GM12878 (cell line): ENCODE measurements around the gene SORL1. TPM values are rescaled to one million over a fixed set of nuclear protein-coding genes. Genes with fewer than 3 reads are reported as not detected.

ENCODE experiments used
- ATAC-seq: fragments of 200-7000 bp; cut with Tn5 transposase; 3 replicates; pipeline ENCODE4 v1.9.1; 2020; ENCODE audit warnings: mild to moderate bottlenecking, moderate library complexity
- BruUV-seq: library from RNA; stranded (reverse); fragments of 400-500 nt; replicated peaks from 2 replicates; lab custom pipeline; 2021; lab: Mats Ljungman, UMichigan
- CTCF ChIA-PET: fragments of 300-600 bp; sonication (Branson Sonifier 250); formaldehyde crosslinking; extraction: SDS; loops from one replicate; lab custom pipeline; 2021; ENCODE audit warnings: inconsistent platforms; lab: Yijun Ruan, JAX
- POLR2A ChIA-PET: fragments of 350-600 bp; formaldehyde crosslinking; extraction: SDS; loops from one replicate; lab custom pipeline; 2021; ENCODE audit warnings: inconsistent platforms; lab: Charles Lee
- RAD21 ChIA-PET: fragments of 300-600 bp; sonication (Branson Sonifier 250); formaldehyde crosslinking; loops from one replicate; lab custom pipeline; 2023; ENCODE audit warnings: antibody characterized with exemption; ENCODE audit not compliant: unreplicated experiment; lab: Charles Lee
- SMC1A ChIA-PET: fragments of 300-600 bp; sonication (Branson Sonifier 250); formaldehyde crosslinking; loops from one replicate; lab custom pipeline; 2023; ENCODE audit not compliant: unreplicated experiment, uncharacterized antibody; lab: Charles Lee
- DNase-seq: peaks from one replicate; pipeline ENCODE4 v3.0.0-alpha.2; 2011; ENCODE audit warnings: low read depth, low spot score
- FAIRE-seq: peaks from 3 replicates; lab custom pipeline; 2011; peaks lifted over from hg19 to GRCh38; lab: Jason Lieb, UNC
- H2AFZ ChIP-seq: 2 replicates; pipeline ENCODE4 v1.6.0; 2011; ENCODE audit warnings: low read depth, low read length, control low read depth; ENCODE audit not compliant: control insufficient read depth
- H3K27ac ChIP-seq: 2 replicates; pipeline ENCODE4 v1.5.1; 2011; ENCODE audit warnings: control low read depth; ENCODE audit not compliant: control insufficient read depth, insufficient read depth
- H3K27me3 ChIP-seq, 2 experiments: replicated peaks in 1 of 2; 2 replicates each; pipeline versions ENCODE4 v1.6.0 to v1.6.1; 2011; ENCODE audit warnings: low read length in 1 of 2; ENCODE audit not compliant: control insufficient read depth in 2 of 2, insufficient read depth in 2 of 2
- H3K36me3 ChIP-seq, 2 experiments: 2 replicates each; pipeline ENCODE4 v1.5.1; 2011; ENCODE audit warnings: low read length in 1 of 2; ENCODE audit not compliant: control insufficient read depth in 2 of 2, insufficient read depth in 2 of 2
- H3K4me1 ChIP-seq: 2 replicates; pipeline ENCODE4 v1.6.1; 2011; ENCODE audit warnings: mild to moderate bottlenecking, low read length, moderate library complexity, mixed read lengths; ENCODE audit not compliant: control insufficient read depth, insufficient read depth
- H3K4me2 ChIP-seq: 2 replicates; pipeline ENCODE4 v1.6.0; 2011; ENCODE audit warnings: control low read depth; ENCODE audit not compliant: control insufficient read depth, insufficient read depth
- H3K4me3 ChIP-seq: fragments of 200-600 bp; sonication (generic); 2 replicates; pipeline ENCODE4 v1.5.1; 2016
- H3K79me2 ChIP-seq: 2 replicates; pipeline ENCODE4 v1.6.0; 2011; ENCODE audit warnings: low read length; ENCODE audit not compliant: control insufficient read depth, insufficient read depth
- H3K9ac ChIP-seq: 2 replicates; pipeline ENCODE4 v1.8.0; 2011; ENCODE audit warnings: low read length, control low read depth, mixed read lengths; ENCODE audit not compliant: control insufficient read depth, insufficient read depth
- H3K9me3 ChIP-seq: replicated peaks from 3 replicates; pipeline ENCODE4 v1.5.1; 2011; ENCODE audit warnings: mild to moderate bottlenecking, low read length; ENCODE audit not compliant: control insufficient read depth, insufficient read depth
- H4K20me1 ChIP-seq: 2 replicates; pipeline ENCODE4 v1.6.0; 2011; ENCODE audit not compliant: control insufficient read depth, insufficient read depth
- DPF2 ChIP-seq: fragments of 450-650 bp; IDR thresholded peaks from 2 replicates; pipeline ENCODE4 v1.6.1; 2017; ENCODE audit warnings: mild to moderate bottlenecking
- GABPA ChIP-seq: IDR thresholded peaks from 2 replicates; pipeline ENCODE4 v1.6.1; 2014; ENCODE audit warnings: antibody characterized with exemption, low read depth, mild to moderate bottlenecking, inconsistent platforms
- MTA2 ChIP-seq: fragments of 450-650 bp; IDR thresholded peaks from 2 replicates; pipeline ENCODE4 v1.6.1; 2016; ENCODE audit warnings: low read depth, mild to moderate bottlenecking, moderate library complexity
- NFYA ChIP-seq: IDR thresholded peaks from 2 replicates; pipeline ENCODE4 v1.6.1; 2011; ENCODE audit warnings: low read depth, mild to moderate bottlenecking, low read length, improper control_type of control experiment, borderline replicate concordance
- PML ChIP-seq: IDR thresholded peaks from 2 replicates; pipeline ENCODE4 v1.6.1; 2012; ENCODE audit warnings: low read length, inconsistent platforms
- RAD21 ChIP-seq: IDR thresholded peaks from 2 replicates; pipeline ENCODE4 v1.6.1; 2011; ENCODE audit warnings: mild to moderate bottlenecking, low read depth, low read length, moderate library complexity; ENCODE audit not compliant: insufficient read depth
- SIN3A ChIP-seq: IDR thresholded peaks from 2 replicates; pipeline ENCODE4 v1.6.1; 2012; ENCODE audit warnings: low read depth, low read length, improper control_type of control experiment
- ZZZ3 ChIP-seq: IDR thresholded peaks from 2 replicates; pipeline ENCODE4 v1.6.1; 2011; ENCODE audit warnings: low read depth; ENCODE audit not compliant: control insufficient read depth, insufficient read length
- WGBS: methylation state at CpG from one replicate; pipeline ENCODE4 v1.1.6; 2016; ENCODE audit warnings: low lambda C conversion rate; ENCODE audit not compliant: insufficient replicate concordance, insufficient coverage; ENCODE audit errors: missing lambda C conversion rate; 5-methylcytosine and 5-hydroxymethylcytosine counted together
- in situ Hi-C: fragments of 300-500 bp; cut with MboI; formaldehyde crosslinking; loops from 9 replicates; pipeline ENCODE4 v1.14.3; 2018; ENCODE audit warnings: mixed read lengths
- intact Hi-C: fragments of 100-400 bp; cut with micrococcal nuclease; formaldehyde crosslinking; loops from one replicate; pipeline ENCODE4 v1.14.2; 2022; ENCODE audit not compliant: unreplicated experiment
- polyA plus RNA-seq, 11 experiments: library from polyadenylated mRNA; depleted of rRNA in 4 of 11; unstranded in 6 of 11; stranded (reverse) in 5 of 11; fragments of >200 nt; fragmentation: Nextera tagmentation in 4 of 11; fragmentation: Illumina TruSeq in 1 of 11; extraction: Ambion mirVana in 4 of 11; extraction: Trizol in 1 of 11; gene quantifications; 1 replicate in 1 of 11; 2 replicates in 10 of 11; pipeline versions ENCODE4 v1.2.1 to v1.2.3, GENCODE V29; 2011 to 2016; ENCODE audit warnings: inconsistent platforms in 2 of 11, missing spikeins in 2 of 11, low read depth in 1 of 11
- total RNA-seq, 4 experiments: library from RNA; depleted of rRNA in 3 of 4; stranded (reverse); fragments of >200 nt in 3 of 4; fragmentation: Illumina TruSeq in 1 of 4; extraction: Trizol in 1 of 4; gene quantifications; 2 replicates each; pipeline versions ENCODE4 v1.2.1 to v1.2.3, GENCODE V29; 2013 to 2021
- TF ChIP-seq, protein P1 (sequence below): fragments of 450-650 bp; IDR thresholded peaks from 2 replicates; pipeline ENCODE4 v1.6.1; 2017; ENCODE audit warnings: mild to moderate bottlenecking, moderate library complexity
- TF ChIP-seq, protein P2 (sequence below): IDR thresholded peaks from 2 replicates; pipeline ENCODE4 v1.6.1; 2012; ENCODE audit warnings: low read depth, low read length, improper control_type of control experiment
- TF ChIP-seq, protein P3 (sequence below): fragments of 450-650 bp; IDR thresholded peaks from 2 replicates; pipeline ENCODE4 v1.6.1; 2016; ENCODE audit warnings: mild to moderate bottlenecking
- TF ChIP-seq, protein P4 (sequence below): IDR thresholded peaks from 2 replicates; pipeline ENCODE4 v1.6.1; 2012; ENCODE audit warnings: low read depth, low read length, improper control_type of control experiment

The SORL1 gene
- total and polyA plus RNA-seq, 10 of the 15 experiments (the other 5 are each of a cell fraction or from before 2014, with no cell fraction given): 20.2 to 107 (median 59.9) TPM

DNA sequence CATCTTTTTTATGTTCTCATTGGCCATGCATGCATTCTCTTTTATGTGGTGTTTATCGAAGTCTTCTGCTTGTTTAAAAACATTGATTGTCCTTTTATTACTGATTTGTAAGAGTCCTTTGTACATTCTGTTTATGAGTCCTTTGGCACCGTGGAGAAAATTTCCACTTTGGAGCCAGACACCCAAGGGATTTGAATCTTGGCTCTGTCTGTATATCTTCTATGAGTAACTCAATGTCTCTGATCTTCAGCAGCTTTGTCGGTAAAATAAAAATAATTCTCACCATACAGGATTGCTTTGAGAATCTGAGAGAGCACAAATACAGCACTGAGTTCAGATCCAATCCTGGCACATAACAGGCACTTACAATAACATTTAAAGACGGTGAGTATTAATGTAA lies 12.8 kb upstream of the SORL1 start:
- Histone ChIP-seq H2AFZ (no peak overlapping the region), H3K4me3 (no peak overlapping the region), H3K27ac (no peak overlapping the region), H3K36me3 (no peaks in the 10 kb centered on the region), H4K20me1 (no peaks in the 10 kb centered on the region), H3K4me2 (no peak overlapping the region), H3K9me3 (no peaks in the 10 kb centered on the region), H3K9ac (no peak overlapping the region), H3K27me3 (no peaks in the 10 kb centered on the region), H3K4me1 (no peaks in the 10 kb centered on the region; the same call in 1 of the 2 replicates), H3K79me2 (no peaks in the 10 kb centered on the region)
- ChIA-PET POLR2A (no interaction called here), SMC1A (interaction anchor here (1.8 to 14.0 kb wide), 2 partner anchors 11 to 22 kb away, joined by 6 to 266 read pairs; no protein-coding TSS in a partner anchor), CTCF (interaction anchor here (1.0 kb wide), 1 partner anchor 7 kb away, joined by 3 read pairs; no protein-coding TSS in a partner anchor), RAD21 (no interaction called here)
- in situ Hi-C loops: no loop called here
- intact Hi-C loops: no loop called here
- WGBS: 98% methylated on average over 4 of the region's 4 CpGs
- FAIRE-seq (no peak), ATAC-seq (no peak), DNase-seq (no peak)
- no TSS peak for BruUV-seq
- TF ChIP-seq, protein P1, sequence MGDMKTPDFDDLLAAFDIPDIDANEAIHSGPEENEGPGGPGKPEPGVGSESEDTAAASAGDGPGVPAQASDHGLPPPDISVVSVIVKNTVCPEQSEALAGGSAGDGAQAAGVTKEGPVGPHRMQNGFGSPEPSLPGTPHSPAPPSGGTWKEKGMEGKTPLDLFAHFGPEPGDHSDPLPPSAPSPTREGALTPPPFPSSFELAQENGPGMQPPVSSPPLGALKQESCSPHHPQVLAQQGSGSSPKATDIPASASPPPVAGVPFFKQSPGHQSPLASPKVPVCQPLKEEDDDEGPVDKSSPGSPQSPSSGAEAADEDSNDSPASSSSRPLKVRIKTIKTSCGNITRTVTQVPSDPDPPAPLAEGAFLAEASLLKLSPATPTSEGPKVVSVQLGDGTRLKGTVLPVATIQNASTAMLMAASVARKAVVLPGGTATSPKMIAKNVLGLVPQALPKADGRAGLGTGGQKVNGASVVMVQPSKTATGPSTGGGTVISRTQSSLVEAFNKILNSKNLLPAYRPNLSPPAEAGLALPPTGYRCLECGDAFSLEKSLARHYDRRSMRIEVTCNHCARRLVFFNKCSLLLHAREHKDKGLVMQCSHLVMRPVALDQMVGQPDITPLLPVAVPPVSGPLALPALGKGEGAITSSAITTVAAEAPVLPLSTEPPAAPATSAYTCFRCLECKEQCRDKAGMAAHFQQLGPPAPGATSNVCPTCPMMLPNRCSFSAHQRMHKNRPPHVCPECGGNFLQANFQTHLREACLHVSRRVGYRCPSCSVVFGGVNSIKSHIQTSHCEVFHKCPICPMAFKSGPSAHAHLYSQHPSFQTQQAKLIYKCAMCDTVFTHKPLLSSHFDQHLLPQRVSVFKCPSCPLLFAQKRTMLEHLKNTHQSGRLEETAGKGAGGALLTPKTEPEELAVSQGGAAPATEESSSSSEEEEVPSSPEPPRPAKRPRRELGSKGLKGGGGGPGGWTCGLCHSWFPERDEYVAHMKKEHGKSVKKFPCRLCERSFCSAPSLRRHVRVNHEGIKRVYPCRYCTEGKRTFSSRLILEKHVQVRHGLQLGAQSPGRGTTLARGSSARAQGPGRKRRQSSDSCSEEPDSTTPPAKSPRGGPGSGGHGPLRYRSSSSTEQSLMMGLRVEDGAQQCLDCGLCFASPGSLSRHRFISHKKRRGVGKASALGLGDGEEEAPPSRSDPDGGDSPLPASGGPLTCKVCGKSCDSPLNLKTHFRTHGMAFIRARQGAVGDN: no peak
- no peak for TF ChIP-seq SIN3A

DNA sequence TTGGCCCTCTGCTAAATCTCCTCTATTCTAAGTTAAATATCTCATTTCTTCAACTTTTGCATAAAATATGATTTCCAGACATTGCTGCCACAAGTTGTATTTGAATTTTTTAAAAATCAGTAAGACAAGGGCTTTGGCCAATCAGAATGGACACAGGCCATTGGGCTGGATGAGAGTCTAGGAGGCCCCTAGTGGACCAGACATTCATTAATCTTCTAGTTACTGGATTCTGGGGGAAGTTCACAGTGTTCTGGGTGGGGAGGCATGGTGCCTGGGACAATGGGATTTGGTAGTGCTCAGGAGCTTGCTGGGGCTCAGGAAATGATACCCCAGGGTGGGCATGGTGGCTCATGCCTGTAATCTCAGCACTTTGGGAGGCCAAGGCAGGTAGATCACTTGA lies 12.4 kb upstream of the SORL1 start:
- DNase-seq (no peak), ATAC-seq (no peak), FAIRE-seq (no peak)
- RAD21 ChIA-PET: no interaction called here
- Histone ChIP-seq H3K27me3 (no peaks in the 10 kb centered on the region), H3K9ac (no peak overlapping the region), H4K20me1 (no peaks in the 10 kb centered on the region), H3K4me3 (no peak overlapping the region), H3K79me2 (no peaks in the 10 kb centered on the region), H3K4me2 (no peak overlapping the region), H3K4me1 (no peaks in the 10 kb centered on the region; the same call in 1 of the 2 replicates), H3K9me3 (no peaks in the 10 kb centered on the region), H3K36me3 (no peaks in the 10 kb centered on the region), H3K27ac (no peak overlapping the region), H2AFZ (no peak overlapping the region)
- no TSS peak for BruUV-seq
- in situ Hi-C loops: no loop called here
- POLR2A ChIA-PET: no interaction called here
- SMC1A ChIA-PET: interaction anchor here (1.6 to 14.0 kb wide), 4 partner anchors 8 to 152 kb away, joined by 5 to 266 read pairs (median 124); no protein-coding TSS in a partner anchor
- CTCF ChIA-PET: interaction anchor here (1.0 kb wide), 1 partner anchor 8 kb away, joined by 3 read pairs; no protein-coding TSS in a partner anchor
- intact Hi-C loops: no loop called here
- TF ChIP-seq ZZZ3: no peak
- TF ChIP-seq, protein P2, sequence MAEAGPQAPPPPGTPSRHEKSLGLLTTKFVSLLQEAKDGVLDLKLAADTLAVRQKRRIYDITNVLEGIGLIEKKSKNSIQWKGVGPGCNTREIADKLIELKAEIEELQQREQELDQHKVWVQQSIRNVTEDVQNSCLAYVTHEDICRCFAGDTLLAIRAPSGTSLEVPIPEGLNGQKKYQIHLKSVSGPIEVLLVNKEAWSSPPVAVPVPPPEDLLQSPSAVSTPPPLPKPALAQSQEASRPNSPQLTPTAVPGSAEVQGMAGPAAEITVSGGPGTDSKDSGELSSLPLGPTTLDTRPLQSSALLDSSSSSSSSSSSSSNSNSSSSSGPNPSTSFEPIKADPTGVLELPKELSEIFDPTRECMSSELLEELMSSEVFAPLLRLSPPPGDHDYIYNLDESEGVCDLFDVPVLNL: no peak
- TF ChIP-seq NFYA: no peak
- TF ChIP-seq DPF2: no peak
- TF ChIP-seq, protein P3, sequence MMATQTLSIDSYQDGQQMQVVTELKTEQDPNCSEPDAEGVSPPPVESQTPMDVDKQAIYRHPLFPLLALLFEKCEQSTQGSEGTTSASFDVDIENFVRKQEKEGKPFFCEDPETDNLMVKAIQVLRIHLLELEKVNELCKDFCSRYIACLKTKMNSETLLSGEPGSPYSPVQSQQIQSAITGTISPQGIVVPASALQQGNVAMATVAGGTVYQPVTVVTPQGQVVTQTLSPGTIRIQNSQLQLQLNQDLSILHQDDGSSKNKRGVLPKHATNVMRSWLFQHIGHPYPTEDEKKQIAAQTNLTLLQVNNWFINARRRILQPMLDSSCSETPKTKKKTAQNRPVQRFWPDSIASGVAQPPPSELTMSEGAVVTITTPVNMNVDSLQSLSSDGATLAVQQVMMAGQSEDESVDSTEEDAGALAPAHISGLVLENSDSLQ: no peak
- TF ChIP-seq PML: no peak
- no peak for TF ChIP-seq MTA2
- no peak for TF ChIP-seq GABPA
- TF ChIP-seq, protein P4, sequence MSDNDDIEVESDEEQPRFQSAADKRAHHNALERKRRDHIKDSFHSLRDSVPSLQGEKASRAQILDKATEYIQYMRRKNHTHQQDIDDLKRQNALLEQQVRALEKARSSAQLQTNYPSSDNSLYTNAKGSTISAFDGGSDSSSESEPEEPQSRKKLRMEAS: no peak
- no peak for TF ChIP-seq RAD21
